Epithelial cell of umbilical artery (primary cell): ENCODE results near the gene MACROH2A2. TPM values are rescaled to one million over a fixed set of nuclear protein-coding genes. Genes with fewer than 3 reads are reported as not detected.

Experiments
- total RNA-seq: library from RNA; depleted of rRNA; stranded (reverse); fragments of >200 nt; gene quantifications from 2 replicates; pipeline ENCODE4 v1.2.3, GENCODE V29; 2014

MACROH2A2 gene
- total RNA-seq = 0.65 and 1.4 TPM in 2 replicates

DNA sequence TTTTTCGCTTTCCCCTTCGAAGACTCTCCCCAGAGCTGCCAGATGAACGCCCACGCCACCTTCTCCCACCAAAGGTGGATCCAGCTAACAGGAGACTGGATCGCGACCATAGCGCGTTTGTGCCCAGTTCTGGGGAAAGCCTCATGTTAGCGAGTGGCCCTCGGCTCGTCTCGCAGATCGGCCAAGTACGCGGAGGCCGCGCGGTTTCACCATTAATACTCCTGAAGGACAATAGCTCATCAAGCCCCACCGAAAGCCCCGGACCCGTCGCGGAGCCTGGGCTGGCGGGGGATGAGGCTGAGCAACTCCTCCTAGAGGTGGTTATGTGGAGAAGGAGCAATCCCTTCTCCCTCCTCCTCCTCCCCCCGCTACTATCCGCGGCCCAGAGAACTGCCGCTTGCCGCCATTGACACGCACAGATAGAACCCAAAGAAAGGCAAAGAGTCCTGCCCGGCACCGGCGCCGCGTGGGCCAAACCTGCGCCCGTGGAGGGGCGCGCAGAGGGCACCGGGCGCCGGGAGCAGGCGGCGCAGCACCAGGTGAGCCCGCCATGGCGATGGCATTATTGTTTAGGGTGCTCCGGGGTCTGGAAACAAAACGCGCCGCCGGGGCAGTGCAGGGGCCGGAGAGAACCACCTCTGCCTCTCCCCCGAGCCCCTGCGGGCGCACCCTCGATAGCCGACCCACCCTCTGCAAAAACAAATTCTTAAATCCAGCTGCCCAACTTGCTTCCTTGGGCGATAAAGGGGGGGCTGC lies at the start of gene MACROH2A2:
Gene MACROH2A2 (plus strand): TSS at position 385 of the 756 bp plus-strand sequence. CDS start 22,813 bp downstream, outside the sequence.

GRCh38 chr10:70132098-70133029 lies 79.7 kb downstream of the MACROH2A2 start, which contains the start of gene AIFM2:
Gene AIFM2 (minus strand): TSS chr10:70132825. CDS start chr10:70124084, 8,741 bp downstream.

GRCh38 chr10:70146489-70147258 lies 94.0 kb downstream of the MACROH2A2 start, which contains the start of gene TYSND1:
Gene TYSND1 (minus strand): TSS chr10:70146700. CDS start chr10:70146586, 114 bp downstream.

Other genes starting within 250 kb of the MACROH2A2 start
- 2.9 and 6.7 TPM in 2 replicates for gene AIFM2, start 80.0 kb downstream of the MACROH2A2 start, total RNA-seq
- 9.7 and 10.5 TPM in 2 replicates for gene TYSND1, start 93.9 kb downstream of the MACROH2A2 start, total RNA-seq
- gene SAR1A, start 117.7 kb downstream of the MACROH2A2 start, total RNA-seq = 142 and 182 TPM in 2 replicates
- 283 and 334 TPM in 2 replicates for gene PPA1, start 180.6 kb downstream of the MACROH2A2 start, total RNA-seq
- gene NPFFR1, start 231.2 kb downstream of the MACROH2A2 start, total RNA-seq = not detected in 2 replicates